NCI-H2227 (cell line): ENCODE measurements around the gene DGKI.

Experiments
- DNase-seq: peaks from one replicate; lab custom pipeline; 2025; ENCODE audit not compliant: unreplicated experiment; lab: John Stamatoyannopoulos, UW

The DGKI gene

DNA sequence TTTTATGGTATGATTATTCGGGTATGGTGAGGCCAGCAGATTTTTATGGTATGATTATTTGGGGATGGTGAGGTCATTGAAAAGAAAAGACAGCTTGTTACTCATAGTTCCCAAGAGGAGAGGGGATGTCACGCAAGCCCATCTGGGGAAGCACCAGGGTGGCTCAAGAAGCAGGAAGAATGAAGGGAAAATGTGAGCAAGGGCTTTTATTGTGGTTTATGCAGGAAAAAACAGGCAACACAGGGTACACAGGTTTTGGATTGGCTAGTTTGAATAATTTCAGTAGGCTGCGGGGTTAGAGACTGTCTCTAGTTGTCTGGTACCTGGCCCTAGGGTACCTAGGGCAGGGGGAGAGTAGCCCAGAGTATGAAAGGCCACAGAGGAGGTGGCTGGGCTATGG is 26.8 kb upstream of the DGKI start:
- DNase-seq = no peak

DNA sequence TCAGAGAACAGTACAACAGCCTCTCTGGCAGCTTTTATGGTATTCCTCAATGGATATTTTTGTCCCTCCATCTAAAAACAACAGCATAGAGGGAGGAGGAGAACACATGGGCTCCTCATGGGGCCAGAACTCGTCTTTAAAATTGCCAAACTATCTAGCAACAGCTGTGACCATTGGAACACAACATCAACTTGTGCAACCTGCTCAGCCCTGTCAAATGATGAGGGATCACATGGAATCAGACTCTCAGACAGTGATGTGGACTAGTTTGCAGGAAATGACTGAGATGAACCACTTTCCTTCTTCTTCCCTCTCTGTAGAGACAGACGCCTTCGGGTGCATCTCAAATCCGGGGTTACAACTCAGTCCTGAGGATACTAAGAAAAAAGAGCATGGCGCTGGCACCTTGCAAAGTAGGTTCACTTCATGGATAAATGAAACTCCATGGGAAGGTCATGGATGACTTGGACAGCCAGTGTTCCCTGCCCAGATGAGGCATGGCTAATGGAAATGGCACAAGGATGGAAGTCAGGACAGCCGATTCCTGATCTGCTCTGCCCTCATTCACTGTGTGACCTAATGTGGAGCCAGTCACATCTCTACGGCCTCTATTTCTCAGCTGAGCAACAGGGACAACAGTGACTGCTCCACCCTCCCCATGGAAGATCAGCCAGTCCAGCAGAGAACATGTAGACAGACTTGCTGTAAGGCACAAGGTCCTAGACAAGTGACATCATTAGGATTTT is 24.6 kb upstream of the DGKI start:
- no peak for DNase-seq

- DNase-seq = no peak
Measured at GRCh38 chr7:137870684-137871083, 23.9 kb upstream of the DGKI start.

- DNase-seq = no peak
Measured at GRCh38 chr7:137870078-137870477, 23.3 kb upstream of the DGKI start.

DNA sequence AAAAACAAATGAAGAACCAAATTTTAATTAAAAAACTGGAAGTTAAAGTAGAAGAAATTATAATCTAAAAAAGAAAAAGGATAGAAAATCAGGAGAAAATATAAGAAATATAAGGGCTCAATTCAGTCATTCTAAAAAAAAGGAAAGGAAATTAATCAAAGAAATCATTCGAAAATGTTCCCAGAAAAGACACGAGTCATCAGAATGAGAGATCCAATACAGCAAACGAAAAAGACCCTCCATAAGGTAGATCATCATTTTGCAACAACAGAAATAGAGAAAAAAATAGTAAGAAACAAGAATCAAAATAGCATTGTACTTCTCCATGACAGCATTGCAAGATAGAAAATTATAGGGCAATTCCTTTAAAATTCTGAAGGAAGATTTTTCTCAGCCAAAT is 22.5 kb upstream of the DGKI start:
- DNase-seq = no peak

- DNase-seq = no peak
Measured at GRCh38 chr7:137867289-137867688, 20.5 kb upstream of the DGKI start.

- no peak for DNase-seq
Measured at GRCh38 chr7:137865764-137866163, 19.0 kb upstream of the DGKI start.

DNA sequence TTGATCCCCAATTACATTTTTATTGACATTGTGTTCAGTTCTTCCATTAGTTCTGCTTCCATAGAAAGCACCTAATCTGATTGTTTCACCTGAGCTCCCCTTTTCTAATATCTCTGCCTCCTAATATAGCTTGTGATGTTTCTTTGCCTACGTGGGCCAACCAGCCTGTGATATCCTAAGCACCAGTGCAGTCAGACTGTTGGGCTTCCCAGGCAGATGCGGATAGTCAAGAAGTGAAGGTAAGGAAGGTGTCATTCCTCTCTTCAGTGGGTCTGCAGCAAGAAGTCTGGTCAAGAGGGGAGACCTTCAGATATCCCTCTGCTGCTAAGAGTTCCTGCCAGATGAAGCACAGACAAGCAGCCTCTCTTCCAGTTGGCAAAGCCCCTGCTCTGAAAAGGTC is 16.2 kb upstream of the DGKI start:
- DNase-seq = no peak

DNA sequence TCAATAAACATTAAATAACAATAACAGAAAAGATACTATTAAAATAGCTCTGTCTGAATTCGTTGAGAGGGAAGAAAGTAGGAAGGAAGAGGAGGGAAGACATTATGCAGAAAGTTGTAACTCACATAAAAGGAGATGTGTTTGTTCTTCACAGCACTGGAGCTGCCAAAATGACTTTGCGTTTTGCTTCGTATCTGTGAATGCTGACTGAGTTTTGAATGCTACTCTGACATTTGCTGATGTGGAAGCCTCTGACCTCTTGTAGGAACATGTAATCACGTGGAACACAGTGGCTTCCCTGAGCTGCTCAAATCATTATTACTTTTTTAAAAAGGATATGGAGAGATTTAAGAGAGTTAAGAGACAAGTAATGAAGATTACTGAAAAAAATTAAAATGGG is 15.6 kb upstream of the DGKI start:
- DNase-seq = no peak

GRCh38 chr7:137860542-137860941 is 13.8 kb upstream of the DGKI start:
- no peak for DNase-seq

DNA sequence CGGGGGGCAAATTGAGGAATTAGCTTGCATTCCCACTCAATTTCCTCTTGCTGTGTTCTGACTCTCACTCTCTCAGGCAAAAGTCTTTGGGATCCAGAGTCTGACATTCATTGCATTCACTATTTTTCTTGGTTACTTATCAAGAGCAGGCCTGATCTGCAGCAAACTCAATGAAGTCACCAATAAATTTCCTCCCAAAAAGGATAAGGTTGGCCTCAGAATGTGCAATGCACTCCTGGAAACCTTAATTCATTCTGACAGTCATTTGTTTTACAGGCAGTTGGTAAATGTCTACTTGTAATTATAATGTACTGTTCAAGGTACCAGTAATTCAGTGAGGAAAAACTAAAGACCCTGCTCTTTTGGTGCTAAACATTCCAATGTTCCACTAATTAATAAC is 6.3 kb upstream of the DGKI start:
- no peak for DNase-seq

DNA sequence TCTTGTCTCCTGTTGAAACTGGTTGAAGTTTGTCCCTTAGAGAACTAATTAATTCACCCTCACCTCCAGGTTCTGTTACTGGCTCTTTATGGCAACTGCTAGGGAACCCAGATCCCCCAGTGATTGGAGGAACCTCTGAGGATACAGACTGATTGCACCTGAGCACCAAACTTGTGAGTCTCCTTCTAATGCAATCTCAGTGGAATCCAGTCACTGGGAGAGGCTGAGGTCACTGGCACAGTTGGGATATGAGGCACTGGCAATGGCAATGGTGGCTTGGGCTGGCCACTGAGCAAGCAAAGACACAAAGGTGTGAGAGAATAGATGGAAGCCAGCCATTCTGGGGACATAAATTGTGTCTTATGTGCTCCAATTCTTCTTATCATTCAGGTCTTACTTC is 5.3 kb upstream of the DGKI start:
- DNase-seq = no peak

DNA sequence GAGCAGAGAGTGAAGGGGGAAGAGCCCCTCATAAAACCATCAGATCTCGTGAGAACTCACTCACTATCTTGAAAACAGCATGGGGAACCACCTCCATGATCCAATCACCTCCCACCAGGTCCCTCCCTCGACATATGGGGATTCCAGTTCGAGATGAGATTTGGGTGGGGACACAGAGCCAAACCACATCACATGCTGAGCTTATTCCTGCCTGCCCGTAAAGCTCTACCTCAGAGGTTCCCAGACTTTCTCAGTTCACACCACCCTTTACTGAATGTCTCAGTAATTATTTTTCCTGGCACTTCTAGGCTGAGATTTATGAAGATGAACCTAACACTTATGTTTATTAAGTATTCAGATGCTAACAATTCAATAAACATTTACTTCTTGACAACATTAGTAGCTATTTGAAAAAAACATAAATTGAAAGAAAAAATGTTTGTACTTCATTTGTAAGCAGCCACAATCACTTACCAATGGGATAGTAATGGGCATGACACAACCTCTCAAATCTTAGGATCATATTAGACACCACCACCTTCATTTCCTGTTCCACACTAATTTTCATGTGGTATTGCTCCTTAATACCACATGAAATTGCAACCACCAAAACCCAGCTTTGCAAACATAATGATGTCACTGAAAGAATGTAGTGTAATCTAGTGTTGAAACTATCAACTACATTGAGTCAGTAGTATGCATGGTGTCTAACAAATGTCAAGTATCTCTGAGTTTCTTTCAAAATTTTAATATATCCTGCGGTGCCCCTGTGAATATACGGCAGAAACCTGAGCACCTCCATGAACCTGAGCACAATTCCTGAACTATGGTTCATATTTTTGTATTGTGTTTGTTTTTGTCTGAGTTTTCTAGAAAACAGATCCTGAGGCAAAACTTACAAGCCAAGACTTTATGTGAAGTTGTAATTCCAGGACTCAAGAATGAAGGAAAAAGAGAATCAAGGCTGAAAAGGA is 4.5 kb upstream of the DGKI start:
- no peak for DNase-seq

DNA sequence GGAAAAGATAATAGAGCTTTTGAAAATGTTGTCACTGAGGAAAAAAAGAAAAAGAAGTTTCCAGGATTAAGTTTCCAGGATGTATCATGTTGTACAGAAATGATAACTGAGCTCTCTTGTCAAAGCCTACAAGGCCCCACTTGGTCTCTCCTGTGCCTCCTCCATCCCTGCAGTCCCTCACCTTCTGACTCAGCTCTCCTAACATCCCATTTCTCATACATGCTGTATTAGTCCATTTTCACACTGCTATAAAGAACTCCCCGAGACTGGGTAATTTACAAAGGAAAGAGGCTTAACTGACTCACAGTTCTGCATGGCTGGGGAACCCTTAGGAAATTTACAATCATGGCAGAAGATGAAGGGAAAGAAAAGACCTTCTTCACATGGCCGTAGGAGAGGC is 3.8 kb upstream of the DGKI start:
- no peak for DNase-seq

DNA sequence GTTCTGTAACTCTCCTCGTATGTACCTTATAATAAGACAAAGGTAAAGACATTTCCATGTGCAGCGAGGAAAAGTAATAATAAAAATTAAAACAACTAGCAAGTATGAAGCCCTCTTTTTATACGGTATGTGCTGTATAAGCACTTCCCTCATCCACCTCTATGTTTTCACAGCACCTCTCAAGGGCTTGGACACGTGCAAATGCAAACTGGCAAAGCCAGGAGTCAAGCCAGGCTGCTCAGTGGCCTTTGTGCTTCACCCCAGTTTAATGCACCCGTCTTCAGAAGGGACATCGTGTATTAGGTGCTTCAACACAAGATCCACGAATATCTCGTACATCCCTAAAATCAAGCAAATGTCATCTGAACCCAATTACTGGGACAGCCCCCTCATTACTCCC is 1.3 kb upstream of the DGKI start:
- DNase-seq = no peak

DNA sequence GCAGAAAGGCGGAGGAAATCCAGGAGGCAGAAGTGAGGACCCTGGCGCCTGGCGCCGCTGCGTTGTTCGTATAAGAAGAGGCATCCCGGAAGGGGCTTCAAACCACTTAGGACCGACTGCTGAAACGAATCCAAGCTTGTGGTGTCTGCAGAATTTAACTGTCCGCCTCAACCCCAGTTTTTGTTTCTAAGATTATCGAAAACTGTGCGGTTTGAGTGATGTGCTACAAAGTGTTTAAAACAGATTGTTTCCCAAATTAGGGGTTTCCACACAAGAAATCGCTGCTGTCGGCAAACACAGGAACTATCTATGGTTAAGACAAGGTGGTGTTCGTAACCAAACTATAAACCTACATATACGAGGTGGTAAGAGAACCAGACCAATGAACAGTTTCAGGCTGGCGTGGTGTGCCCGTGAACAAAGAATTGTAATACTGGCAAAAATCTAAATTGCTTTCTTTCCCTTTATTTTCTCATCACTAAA is 835 bp upstream of the DGKI start:
- peak; percentile 65 for DNase-seq

DNA sequence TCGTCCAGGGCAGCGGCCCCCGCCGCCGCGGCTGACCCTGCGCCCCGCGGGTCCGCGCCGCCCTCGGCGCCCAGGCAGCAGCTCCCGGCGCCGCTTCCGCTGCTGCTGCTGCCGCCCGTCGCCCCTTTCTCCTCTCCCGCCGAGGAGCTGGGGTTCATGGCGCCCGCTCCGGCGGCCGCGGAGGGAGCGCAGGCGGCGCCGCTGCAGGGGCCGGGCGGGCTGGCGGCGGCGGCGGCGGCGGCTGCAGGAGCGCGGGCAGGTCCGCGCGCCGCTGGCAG is 286 bp downstream of the DGKI start:
- DNase-seq = no peak

DNA sequence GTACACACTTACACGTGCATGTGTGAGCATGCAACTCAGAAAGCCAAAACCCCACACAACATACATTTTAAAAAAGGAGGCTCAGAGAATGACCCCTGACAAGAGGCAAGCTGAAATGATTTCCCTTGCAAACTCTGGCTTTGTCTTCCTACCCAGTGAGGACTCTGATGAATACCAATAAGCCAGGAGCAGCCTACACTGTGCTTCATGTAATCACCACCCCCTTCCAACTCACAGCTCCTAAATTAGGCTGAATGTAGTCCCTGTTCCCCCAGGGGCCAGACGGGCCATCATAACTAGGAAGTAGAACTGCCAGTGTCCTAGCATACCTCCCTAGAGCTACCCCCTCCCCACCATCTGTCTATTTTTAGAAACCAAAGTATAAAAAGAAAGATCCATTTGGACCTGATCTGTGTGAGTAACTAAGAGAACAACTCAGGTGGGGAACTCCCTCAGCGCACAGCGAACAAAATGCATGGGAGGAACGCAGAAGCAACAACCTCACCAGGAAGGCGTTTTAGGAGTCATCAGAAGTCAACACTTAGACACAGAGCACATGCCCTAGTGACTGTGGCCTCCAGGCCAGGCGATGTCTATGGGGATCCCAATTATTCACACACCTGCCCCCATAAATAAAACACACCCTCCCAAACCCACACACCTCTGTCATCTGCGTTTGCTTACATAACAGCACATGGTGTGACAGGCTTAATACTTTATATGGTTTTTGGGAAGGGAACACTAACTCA is 1.9 kb downstream of the DGKI start:
- DNase-seq = no peak

DNA sequence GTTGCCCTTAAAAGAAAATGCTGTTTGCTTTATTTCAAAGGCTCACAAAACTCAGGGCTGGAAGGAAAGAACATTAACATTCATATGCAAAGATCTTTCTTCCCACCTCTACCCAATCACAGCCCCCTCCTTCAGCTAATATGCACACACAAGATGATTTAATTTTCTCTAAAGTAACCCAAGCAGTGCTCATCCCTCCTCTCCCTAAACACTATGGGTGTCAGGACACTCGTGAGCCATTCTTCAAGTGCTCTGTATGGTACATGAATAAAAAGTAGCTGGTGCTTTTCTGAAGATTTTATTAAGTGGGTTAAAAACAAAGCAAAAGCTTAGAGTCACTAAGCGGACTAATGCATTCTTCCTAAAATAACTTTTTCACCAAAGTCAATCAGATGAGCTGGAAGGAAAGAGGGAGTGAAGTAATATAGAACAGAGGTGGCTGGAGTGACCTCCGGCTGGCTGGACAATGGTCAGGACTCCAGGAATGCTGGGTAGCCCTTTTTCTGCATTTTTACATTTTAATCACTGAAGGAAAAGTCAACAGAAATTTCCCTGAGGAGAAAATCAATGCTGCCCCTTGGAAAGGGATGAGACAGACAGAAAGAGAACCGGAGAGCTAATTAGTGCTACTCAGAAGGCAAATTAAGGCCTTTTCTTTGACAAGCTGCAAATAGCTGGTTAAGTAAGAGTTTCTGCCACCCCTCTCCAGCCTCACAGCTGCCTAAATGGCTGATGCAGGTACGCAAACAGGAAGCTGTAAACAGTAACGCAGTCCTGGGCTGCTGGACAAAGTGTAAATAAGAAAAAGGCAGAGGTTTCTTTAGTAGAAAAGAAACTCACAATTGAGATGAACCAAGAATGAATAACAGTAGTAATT is 6.6 kb downstream of the DGKI start:
- peak; percentile 15 for DNase-seq

GRCh38 chr7:137838706-137839315 is 8.0 kb downstream of the DGKI start:
- no peak for DNase-seq
